ENCODE results near the gene ZBTB8OS.
"Not testable (repeated sequence)": the region's sequence is repeated elsewhere in the genome, so short reads cannot be mapped to it uniquely, and the experiment has no call there.

The ZBTB8OS gene

GRCh38 chr1:32647308-32648134 lies 2.8 kb downstream of the ZBTB8OS start:
- no peak for DNase-seq

GRCh38 chr1:32644426-32644825 lies 5.9 kb downstream of the ZBTB8OS start:
- no peak for DNase-seq

- not testable (repeated sequence) for DNase-seq
These were observed 8.0 kb downstream of the ZBTB8OS start for GRCh38 chr1:32642292-32642827.

- DNase-seq, result no peak
These were observed 10.8 kb downstream of the ZBTB8OS start for GRCh38 chr1:32639489-32640075.

- no peak for DNase-seq
These were observed 13.3 kb downstream of the ZBTB8OS start for GRCh38 chr1:32636914-32637645.

- DNase-seq, result no peak
These were observed 14.7 kb downstream of the ZBTB8OS start for GRCh38 chr1:32635508-32636277.

- DNase-seq, result no peak
These were observed 17.5 kb downstream of the ZBTB8OS start for GRCh38 chr1:32632829-32633228.

GRCh38 chr1:32630173-32630572 lies 20.2 kb downstream of the ZBTB8OS start:
- DNase-seq, result not testable (repeated sequence)

- DNase-seq, result no peak
These were observed 22.7 kb downstream of the ZBTB8OS start for GRCh38 chr1:32627596-32628162.

- no peak for DNase-seq
These were observed 24.2 kb downstream of the ZBTB8OS start for GRCh38 chr1:32626176-32626575.

- no peak for DNase-seq
These were observed 26.6 kb downstream of the ZBTB8OS start for GRCh38 chr1:32623775-32624174.

- no peak for DNase-seq
These were observed 27.3 kb downstream of the ZBTB8OS start for GRCh38 chr1:32622806-32623681.

- DNase-seq, result no peak
These were observed 28.1 kb downstream of the ZBTB8OS start for GRCh38 chr1:32622205-32622604.

GRCh38 chr1:32619701-32620485 lies 30.5 kb downstream of the ZBTB8OS start:
- no peak for DNase-seq

- no peak for DNase-seq
These were observed 31.6 kb downstream of the ZBTB8OS start for GRCh38 chr1:32618673-32619221.

- DNase-seq, result no peak
These were observed 36.9 kb downstream of the ZBTB8OS start for GRCh38 chr1:32613472-32613871.

- no peak for DNase-seq
These were observed 38.0 kb downstream of the ZBTB8OS start for GRCh38 chr1:32612189-32612881.

- DNase-seq, result no peak
These were observed 38.5 kb downstream of the ZBTB8OS start for GRCh38 chr1:32611859-32612188.

- DNase-seq, result no peak
These were observed 41.2 kb downstream of the ZBTB8OS start for GRCh38 chr1:32609180-32609579.

Data from activated naive CD4-positive, alpha-beta T cell (primary cell).